ENCODE measurements around the gene NUDT19.

DNA sequence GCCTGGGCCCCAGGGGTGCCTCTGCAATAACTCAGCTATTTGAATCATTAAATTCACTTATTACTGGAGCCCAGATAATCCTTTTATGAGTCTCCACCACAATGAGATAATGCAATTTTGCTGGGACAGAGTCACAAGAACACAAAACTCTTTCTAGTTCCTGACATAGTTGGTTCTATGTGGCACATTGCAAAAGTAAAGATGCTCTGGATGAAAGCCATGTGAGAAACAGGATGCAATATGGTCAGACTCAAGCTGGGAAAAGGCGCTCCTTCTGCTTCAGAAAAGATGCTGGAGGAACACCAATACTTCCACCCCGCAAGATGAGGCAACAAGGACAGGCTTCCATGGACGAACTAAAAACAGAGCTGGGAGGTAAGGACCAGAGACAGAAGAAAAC lies 22.3 kb upstream of the NUDT19 start:
- TF ChIP-seq EP300 (IDR thresholded peaks at IDR 0.05) (no peak), POLR2A (IDR thresholded peaks at IDR 0.05) (no peak)
- TF ChIP-seq, protein P1, sequence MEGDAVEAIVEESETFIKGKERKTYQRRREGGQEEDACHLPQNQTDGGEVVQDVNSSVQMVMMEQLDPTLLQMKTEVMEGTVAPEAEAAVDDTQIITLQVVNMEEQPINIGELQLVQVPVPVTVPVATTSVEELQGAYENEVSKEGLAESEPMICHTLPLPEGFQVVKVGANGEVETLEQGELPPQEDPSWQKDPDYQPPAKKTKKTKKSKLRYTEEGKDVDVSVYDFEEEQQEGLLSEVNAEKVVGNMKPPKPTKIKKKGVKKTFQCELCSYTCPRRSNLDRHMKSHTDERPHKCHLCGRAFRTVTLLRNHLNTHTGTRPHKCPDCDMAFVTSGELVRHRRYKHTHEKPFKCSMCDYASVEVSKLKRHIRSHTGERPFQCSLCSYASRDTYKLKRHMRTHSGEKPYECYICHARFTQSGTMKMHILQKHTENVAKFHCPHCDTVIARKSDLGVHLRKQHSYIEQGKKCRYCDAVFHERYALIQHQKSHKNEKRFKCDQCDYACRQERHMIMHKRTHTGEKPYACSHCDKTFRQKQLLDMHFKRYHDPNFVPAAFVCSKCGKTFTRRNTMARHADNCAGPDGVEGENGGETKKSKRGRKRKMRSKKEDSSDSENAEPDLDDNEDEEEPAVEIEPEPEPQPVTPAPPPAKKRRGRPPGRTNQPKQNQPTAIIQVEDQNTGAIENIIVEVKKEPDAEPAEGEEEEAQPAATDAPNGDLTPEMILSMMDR (IDR thresholded peaks at IDR 0.05) = no peak

Measured in ovary (tissue), 3 donors.